AG09319 (cell line): ENCODE data around the gene ANKRD36B.
"Not testable (repeated sequence)": the region's sequence is repeated elsewhere in the genome, so short reads cannot be mapped to it uniquely, and the experiment has no call there.

Experiments
- DNase-seq: peaks from one replicate; pipeline ENCODE4 v3.0.0-alpha.2; 2010; ENCODE audit warnings: low read depth; ENCODE audit errors: extremely low read depth
- TF ChIP-seq, protein P1 (sequence below): IDR thresholded peaks from 2 replicates; pipeline ENCODE4 v1.5.1; 2011; ENCODE audit warnings: low read depth, mild to moderate bottlenecking, inconsistent platforms, low read length, moderate library complexity

ANKRD36B gene

DNA sequence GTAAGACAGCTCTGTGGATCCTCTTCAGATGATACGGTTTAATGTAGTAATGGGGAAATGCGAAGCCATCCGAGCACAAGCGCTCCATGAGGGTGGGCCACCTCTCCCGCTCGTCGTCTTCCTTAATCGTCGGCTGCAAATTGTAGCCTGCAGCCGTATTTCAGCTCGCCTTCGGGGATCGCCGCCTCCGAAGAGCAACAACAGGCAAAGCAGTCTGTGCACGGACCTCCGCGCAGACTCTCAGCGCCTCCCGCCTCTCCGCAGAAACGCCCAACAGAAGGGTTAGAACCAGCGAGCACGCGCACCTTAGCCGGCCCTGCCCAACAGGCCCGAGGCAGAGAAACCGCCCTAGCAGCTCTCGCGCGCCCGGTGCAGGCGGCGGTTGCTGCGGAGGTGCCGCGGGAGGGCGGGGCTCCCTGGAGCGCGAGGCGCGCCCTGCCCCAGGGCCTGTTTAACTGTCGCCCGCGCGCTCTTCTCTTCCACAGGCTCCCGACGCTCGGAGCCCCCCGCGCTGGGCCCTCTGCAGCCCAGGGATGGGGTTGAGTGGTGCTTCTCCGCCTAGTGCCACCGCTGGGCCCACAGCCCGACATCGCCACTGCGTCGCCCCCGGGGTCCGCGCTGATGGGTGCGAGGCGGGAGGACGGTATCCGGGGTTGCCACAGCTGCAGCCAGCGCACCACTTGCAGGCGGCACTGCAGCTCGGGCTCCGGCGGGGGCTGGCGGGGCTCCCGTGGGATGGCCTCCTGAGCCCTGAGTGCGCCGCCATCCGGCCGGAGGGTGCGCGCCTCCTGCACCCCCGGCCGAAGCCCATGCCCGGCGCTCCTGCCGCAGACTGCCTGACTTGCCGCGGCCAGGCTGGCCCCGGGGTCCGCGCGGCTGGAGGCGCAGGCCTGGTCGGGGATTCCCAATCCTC, at the start of gene ANKRD36B:
Gene ANKRD36B, minus strand, starts transcription at position 280 of the 913 bp plus-strand sequence. Its CDS starts 192 bp downstream, at position 88.
- not testable (repeated sequence) for DNase-seq

DNA sequence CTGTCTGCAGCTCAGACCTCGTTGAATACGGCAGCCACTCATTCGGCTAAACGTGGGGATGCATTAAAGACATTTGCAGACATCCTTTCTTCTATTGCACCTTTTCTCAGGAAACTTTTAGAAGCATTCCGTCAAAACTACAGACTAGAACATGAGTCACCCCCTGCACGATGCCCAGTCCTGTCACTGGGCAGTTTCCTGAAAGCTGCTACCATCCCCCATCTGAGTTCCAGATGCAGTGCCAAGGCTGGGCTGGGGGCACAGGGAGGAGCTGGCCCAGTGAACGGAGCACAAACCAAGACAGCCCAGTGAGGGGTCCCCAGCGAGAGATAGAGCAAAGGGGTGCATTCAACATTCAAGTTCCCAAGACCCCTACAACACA, 36.4 kb upstream of the ANKRD36B start:
- not testable (repeated sequence) for DNase-seq

DNA sequence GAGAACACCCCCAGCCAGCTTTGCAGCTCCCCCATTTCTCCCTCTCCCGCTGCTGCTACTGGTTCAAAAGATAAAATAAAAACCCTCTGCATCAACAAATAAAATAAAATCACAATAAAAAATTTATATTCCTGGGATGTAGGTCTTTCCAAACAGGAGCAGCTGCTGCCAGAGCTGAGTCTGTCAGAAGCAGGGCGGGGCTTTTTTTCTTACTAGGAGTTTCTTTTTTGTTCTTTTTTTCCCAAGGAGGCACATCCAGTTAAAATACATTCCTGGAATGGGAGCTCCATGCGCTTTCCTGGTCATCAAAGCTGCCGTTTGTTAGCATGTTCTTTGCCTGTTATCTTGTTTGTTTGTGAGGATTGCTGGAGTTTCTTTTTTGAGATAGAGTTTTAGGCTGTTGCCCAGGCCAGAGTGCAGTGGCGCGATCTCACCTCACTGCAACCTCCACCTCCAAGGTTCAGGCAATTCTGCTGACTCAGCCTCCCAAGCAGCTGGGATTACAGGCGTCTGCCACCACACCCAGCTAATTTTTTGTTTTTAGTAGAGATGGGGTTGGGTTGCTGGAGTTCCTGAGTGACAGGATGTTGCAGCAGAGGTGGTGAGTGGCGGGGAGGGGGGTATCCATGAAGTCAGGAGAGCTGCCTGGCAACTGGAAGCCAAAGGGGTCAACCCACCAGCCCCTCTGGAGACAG, 35.8 kb upstream of the ANKRD36B start:
- not testable (repeated sequence) for DNase-seq

DNA sequence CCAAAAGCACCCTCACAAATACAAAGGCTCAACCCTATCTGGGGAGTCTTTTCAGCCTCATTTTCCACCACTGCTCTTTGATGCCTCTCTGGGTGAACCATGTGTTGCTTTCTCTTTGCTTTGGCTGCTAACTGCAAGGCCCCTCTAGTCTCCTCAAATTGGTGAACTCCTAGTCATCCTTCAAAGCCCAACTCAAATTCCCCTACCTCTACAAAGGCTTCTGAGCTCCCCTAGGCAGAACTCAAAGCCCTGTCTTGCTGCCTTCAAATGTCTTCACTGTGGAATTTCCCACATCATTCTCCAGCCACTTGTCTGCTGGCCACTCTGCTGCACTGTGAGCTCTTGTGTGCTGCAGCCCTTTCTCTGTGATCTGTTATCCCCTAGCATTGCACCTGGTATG, 33.3 kb upstream of the ANKRD36B start:
- DNase-seq, result not testable (repeated sequence)

DNA sequence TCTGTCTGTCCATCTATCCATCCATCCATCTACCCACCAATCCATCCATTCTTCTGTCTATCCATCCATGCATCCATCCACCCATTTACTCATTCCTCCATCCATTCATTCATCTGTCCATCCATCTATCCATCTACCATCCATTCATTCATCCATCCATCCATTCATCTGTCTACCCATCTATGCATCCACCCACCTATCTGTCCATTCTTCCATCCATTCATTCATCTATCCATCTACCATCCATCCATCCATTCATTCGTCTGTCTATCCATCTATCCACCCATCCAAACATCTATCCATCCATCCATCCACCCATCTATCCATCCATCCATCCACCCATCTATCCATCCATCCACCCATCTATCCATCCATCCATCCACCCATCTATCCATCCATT, 30.8 kb upstream of the ANKRD36B start:
- DNase-seq, result not testable (repeated sequence)

DNA sequence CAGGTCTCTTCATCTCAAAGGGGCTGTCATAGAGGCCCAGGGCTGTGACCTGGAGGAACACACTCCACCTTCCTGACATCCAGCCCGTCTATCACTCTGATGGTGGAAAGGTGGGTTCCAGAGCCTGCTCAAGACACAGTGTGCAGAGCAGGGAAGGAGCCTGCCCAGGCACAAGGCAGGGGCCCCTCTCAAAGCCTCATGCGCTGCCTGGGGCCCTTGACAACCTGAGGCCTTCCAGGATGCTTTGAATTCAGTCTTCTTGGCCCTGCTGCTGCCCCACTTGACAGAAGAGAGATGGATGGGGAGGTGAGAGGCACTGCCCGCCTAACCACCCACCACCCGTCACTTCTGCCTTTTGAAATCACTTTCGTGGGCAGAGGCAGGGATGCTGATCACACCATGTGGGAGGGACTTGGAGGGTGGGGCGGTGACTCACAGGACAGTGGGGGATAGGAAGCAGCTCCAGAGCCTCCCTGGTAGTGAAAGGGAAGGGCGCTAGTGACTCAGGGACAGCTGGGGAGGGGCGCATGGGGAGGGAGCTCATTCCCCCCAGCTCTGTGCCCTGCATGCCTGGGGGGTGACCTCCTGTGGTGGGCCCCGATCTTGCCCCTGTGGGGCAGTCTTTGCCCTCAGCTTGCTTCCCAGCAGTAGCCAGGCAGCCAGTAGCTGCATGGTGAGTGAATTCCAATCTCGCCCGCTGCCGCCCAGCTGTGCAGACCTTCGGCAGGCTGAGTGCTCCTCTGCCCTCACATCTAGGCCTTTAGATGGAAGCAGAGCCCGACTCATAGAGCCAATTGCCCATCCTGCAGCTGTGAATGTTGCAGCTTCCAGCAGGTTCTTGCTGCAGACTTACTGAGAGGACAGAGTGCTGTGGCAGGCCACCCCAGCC, 29.5 kb upstream of the ANKRD36B start:
- not testable (repeated sequence) for DNase-seq

DNA sequence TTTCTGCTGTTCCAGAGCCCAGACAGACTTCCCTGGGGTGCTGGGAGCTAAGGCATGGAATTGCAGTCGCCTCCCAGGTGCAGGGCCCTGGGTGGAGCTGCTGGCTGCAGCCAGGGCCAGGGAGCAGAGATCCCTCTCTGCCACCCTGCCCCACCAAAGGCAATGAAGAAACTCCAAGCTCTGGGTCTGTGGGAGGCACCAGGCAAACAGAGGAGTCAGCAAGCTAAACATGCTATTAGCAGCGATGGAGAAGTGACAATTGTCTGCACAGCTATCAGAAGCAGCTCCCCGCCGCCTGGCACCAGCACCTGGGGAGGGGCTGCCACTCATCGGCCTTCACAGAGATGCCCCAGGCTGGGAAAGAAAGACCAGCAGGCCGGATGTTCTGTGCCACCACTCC, 28.2 kb upstream of the ANKRD36B start:
- no peak for DNase-seq
- TF ChIP-seq, protein P1, sequence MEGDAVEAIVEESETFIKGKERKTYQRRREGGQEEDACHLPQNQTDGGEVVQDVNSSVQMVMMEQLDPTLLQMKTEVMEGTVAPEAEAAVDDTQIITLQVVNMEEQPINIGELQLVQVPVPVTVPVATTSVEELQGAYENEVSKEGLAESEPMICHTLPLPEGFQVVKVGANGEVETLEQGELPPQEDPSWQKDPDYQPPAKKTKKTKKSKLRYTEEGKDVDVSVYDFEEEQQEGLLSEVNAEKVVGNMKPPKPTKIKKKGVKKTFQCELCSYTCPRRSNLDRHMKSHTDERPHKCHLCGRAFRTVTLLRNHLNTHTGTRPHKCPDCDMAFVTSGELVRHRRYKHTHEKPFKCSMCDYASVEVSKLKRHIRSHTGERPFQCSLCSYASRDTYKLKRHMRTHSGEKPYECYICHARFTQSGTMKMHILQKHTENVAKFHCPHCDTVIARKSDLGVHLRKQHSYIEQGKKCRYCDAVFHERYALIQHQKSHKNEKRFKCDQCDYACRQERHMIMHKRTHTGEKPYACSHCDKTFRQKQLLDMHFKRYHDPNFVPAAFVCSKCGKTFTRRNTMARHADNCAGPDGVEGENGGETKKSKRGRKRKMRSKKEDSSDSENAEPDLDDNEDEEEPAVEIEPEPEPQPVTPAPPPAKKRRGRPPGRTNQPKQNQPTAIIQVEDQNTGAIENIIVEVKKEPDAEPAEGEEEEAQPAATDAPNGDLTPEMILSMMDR, result no peak

DNA sequence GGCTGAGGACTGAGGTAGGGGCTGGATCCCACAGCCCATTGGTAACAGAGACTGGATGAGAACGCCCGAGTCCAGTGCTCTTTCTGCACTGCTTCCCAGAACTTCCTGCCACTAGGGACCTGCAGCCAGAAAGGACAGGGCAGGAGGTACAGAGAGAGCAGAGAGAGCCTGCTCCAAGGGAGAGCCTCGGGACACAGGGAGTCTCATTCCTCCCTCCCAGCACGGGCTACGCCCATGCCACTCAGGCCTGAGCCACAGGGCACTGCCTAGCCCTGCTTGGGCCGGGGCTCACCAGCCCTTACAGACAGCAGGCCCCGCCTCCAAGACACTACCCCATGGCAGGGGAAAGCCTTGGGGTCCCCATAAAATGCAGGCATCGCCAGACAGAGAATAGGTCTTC, 26.1 kb upstream of the ANKRD36B start:
- DNase-seq, result not testable (repeated sequence)

DNA sequence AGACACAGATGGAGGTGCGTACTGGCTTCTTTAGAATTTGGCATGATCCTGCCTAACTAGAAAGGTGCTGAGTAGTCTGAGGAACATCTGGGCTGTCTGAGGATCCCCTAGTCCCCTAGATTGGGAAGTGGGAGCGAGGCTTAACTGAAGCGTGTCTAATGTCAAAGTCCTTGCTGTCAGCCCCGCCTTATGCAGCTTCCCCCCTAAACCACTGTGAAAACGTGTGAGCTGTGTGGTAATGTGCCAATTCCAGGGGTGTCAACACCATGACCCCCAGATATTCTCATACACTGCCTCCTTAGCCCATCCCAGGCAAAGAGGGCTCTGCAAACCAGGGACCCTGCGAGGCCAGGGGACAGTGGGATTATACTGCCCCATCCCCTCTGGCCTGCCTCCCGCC, 22.2 kb upstream of the ANKRD36B start:
- not testable (repeated sequence) for DNase-seq

DNA sequence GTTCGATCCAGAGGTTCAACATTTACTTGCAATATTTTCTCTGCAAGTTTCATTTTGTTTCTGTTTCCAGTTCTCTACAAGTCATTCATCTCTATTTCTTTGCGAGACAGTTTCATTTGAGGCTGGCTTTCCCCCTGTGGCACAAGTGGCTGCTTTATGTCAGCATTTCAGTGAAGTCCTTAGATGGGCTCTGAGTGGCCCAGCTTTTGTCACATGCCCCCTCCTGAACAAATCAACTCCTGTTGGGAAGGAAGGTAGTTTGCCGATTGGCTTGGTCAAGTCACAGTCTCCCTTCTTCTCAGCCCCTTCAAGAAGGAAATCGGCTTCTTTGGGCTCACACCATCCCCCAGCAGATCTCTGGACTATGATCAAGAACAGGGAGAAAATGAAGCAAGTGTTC, 19.1 kb upstream of the ANKRD36B start:
- not testable (repeated sequence) for DNase-seq

DNA sequence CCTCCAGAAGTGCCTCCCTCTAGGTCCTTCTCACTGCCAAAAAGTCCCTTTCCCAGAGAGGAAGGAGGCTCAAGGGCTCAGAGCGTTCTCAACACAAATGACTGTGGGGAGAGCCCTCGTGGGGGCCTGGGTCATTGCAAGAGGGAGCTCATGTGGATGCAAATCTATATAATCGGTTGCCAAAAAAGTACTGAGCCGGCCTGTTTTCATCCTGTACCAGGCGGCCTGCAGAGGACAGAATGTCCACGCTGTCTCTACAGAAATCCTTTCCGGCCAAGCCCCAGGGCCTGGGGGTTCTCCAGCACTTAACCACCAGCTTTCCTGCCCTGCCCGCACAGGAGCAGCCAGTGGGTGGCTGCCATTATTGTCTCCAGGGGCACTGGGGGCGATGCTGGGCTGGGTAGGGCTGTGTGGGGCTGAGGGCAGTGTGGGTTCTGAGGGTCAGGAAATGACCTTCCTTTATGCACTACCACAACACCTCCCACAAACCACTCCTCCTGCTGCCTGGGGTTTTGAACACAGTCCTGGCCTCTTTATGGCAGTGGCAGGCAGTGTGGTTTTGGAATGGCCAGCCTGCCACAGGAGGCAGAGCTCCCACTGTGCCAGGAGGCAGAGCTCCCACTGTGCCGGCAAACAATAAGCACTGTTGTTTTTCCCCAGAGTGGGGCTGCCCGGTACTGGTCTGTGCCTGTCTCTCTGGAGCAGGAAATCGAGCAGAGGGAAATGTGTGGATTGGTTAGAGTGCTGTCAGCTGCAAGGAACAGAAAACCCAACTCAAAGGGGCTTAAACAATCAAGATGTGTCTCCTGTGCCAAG, 16.1 kb upstream of the ANKRD36B start:
- not testable (repeated sequence) for DNase-seq

DNA sequence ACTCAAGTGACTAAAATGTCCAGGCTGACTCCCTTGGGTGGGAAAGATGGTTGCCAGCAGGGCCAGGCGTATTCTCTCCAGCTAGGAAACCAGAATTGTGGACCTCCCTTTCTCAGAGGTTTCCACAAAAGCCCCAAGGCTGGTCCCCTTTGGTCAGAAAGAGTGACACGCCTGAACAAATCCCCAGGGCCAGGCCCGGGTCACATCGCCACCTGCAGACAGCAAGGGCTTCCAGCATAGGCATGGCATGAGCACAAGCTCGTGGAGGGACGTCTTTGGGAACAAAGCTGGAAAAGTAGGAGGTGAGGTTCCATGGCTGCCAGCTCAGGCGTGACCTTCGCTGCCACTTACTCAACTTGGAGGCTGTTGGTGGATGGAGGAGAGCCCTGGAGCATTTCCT, 15.4 kb upstream of the ANKRD36B start:
- DNase-seq, result not testable (repeated sequence)

DNA sequence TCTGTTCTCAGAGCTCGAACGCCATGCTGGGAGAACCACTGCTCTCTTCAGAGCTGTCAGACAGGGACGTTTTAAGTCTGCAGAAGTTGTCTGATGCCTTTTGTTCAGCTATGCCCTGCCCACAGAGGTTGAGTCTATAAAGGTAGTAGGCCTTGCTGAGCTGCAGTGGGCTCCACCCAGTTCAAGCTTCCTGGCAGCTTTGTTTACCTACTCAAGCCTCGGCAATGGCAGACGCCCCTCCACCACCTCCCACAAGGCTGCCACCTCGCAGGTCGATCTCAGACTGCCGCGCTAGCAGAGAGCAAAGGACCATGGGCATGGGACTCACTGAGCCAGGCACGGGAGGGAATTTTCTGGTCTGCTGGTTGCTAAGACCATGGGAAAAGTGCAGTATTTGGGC, 11.9 kb upstream of the ANKRD36B start:
- not testable (repeated sequence) for DNase-seq

DNA sequence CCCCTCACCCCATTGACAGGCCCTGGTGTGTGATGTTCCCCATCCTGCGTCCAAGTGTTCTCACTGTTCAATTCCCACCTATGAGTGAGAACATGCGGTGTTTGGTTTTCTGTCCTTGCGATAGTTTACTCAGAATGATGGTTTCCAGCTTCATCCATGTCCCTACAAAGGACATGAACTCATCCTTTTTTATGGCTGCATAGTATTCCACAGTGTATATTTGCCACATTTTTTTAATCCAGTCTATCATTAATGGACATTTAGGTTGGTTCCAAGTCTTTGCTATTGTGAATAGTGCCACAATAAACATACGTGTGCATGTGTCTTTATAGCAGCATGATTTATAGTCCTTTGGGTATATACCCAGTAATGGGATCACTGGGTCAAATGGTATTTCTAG, 6.5 kb upstream of the ANKRD36B start:
- DNase-seq, result not testable (repeated sequence)

DNA sequence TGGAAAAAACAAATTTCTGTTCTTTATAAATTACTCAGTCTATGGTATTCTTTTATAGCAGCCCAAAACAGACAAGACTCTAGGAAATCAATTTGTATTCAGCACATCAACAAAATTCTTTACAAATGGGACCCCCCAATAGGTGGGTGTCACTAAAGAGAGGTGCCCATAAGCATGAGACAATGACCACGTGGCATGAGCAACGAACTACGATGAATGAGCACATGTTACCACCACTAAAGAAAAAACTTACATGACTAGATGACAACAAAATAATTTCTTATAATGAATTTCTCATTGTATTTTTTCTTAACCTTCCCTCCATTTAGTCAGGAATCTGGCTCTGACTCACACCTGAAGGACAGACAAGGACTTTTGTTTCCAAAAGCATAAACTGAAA, 3.8 kb upstream of the ANKRD36B start:
- DNase-seq, result not testable (repeated sequence)
